ENCODE measurements around the gene MPP2.
"Not testable (repeated sequence)": the region's sequence is repeated elsewhere in the genome, so short reads cannot be mapped to it uniquely, and the experiment has no call there.

MPP2 gene

GRCh38 chr17:43928609-43929008, 21.3 kb upstream of the MPP2 start:
- DNase-seq: no peak

- not testable (repeated sequence) for DNase-seq
Measured at GRCh38 chr17:43927929-43928328, 20.6 kb upstream of the MPP2 start.

DNA sequence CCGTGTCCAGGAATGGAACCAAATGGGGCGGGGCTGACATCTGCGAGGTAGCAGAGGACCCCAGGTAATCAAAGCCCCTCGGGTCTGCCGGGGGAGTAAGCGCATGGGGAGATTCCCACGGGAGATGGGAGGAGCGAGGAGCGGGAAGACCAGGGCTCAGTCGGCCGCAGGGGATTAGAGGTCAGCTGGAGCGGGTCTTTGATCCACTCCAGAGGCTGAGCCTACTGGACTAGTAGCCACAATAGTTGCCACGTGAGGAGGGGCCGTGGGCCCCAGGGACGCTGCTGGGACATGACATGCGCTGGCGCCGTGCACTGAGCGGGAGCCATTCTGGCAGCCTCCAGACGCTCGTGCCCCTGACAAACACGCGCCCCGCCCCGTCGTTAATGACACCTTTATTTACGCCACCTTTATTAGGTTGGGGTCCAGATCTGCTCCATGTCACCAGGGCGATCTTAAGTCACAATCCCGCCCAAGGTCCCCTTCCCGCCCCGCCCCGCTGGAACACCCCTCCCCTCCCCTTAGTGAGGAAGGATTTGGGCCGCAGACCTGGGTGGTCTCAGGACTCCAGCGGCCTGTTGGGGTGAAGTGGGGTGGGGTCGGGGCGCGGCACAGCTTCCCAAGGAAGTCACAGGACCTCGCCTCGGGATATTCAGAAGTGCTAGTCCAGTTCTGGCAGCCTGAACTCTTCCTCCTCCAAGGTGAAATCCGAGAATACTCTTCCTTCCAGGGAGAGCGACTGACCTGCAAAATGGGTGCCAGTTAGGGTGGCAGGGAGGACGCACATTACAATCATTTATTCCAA, 19.9 kb upstream of the MPP2 start:
- no peak for DNase-seq

DNA sequence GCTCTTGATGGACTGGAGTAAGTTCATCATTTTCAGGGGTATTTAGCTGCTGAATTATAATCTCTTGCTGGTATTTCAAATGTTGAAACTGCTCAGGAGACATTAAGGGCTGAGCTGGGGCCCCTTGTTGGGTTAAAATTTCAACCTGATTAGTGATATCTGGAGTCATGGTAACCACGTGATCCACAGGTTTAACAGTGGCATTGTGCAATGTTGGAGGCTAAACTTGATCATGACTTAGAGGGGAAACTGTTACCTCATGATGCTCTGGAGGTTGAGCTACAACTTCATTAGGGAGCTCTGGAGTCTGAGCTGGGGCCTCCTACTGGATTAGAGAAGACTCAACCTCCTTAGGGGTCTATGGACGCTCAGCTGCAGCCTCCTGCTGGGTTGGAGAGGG, 17.2 kb upstream of the MPP2 start:
- no peak for DNase-seq

DNA sequence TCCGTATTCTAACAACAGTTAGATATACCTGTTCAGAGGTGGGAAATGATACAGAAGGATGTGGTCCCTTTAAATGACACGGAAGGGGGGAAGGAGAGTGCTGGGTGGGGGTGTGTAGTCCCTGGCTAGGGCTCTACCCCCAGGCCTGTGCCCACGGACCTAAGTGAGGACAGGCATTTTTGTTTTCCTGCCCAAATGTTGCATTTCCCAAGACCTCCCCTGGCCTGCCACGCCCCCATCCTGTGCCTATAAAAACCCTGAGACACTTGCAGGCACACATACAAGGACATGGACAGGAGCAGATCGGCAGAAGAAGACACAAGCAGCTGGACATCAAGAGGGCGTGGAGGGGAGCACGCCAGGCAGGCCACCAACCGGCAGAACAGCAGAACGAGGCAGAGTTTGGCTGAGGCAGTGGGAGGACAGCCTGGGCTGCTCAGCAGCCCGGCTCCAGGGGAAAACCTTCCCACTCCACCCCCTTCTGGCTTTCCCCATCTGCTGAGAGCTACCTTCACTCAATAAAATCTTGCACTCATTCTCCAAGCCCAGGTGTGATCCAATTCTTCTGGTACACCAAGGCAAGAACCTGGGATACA, 13.3 kb upstream of the MPP2 start:
- DNase-seq: no peak

GRCh38 chr17:43918026-43918389, 10.7 kb upstream of the MPP2 start:
- no peak for DNase-seq

DNA sequence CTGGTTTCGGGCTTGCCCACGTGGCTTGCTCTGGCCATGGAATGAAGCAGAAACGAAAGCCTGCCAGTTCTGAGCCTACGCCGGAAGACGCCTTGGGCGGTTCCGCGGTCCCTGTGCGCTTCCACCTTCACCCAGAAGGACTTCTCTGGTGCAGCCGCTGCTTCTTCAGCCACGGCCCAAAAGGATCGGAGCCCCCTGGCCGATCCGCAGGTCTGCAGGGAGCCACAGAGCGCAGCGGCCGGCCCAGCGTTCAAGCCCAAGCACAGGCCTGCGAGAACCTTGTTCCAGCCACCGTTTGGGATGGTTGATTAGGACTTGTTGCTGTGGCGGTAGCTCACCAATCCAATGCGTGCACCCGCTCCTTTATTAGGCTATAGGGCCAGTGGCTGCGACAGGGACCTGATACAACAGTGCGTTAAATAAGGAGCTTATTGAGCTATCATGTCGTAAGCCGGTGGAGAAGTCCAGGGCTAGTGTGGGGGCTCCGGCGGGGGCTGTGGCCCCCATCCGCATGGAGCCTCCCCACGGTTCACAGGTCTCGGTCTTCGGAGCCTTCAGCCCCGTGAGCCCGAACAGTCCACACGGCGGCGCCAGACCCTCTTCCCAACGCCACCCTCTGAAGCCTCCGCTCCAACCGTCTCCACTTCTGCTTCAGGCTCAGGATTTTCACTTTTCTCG, 10.2 kb upstream of the MPP2 start:
- DNase-seq: peak; percentile 7

- no peak for DNase-seq
Measured at GRCh38 chr17:43917016-43917347, 9.6 kb upstream of the MPP2 start.

DNA sequence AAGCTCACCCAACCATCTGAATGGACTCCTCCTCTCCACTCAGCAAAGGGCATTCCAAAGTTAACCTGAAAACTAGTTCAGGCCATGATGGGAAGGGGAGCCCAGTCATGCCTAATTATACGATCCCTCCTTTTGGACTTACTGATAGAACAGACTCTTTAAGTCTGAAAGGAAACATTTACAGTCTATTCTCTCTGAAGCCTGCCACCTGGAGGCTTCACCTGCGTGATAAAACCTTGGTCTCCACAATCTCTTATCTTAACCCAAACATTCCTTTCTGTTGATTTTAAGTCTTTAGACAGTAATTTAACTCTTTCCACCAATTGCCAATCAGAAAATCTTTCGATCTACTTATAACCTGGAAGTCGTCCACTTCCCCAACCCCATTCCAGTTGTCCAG, 9.0 kb upstream of the MPP2 start:
- DNase-seq: no peak

DNA sequence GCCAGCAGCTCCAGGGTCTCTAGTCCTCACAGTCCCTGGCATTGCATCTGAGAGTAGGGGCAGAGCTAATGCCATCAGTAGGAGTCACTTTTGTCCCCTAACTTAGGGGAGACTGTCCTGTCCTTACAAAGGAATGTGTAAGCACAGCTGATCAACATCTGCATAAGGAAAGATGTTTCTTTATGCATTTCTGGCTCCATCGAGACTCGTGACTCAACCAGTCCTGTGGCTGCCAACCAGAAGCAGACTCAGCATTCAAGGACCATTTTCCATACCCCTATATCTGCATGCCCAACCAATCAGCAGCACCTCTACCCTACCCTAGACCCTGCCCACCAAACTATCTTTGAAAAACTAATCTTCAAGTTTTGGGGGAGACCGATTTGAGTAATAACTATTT, 8.2 kb upstream of the MPP2 start:
- DNase-seq: no peak

DNA sequence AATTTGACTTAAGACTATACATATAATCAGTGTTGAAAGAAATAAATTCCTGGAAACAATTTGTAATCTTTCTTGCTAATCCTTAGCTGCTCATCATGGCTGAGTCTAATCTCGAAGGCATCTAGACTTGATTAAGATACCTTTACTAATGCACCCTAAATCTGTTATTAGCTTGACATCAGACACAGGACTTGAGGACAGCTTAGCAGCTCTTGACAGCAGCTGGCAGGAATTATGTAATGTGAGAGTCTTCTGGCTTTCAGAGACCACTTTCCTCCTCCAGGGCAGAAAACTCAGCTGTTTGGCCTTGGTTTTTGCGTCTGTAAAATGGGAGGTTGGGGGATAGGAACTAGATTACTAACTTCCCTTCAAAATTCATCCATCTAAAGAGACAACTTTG, 7.1 kb upstream of the MPP2 start:
- DNase-seq: no peak

DNA sequence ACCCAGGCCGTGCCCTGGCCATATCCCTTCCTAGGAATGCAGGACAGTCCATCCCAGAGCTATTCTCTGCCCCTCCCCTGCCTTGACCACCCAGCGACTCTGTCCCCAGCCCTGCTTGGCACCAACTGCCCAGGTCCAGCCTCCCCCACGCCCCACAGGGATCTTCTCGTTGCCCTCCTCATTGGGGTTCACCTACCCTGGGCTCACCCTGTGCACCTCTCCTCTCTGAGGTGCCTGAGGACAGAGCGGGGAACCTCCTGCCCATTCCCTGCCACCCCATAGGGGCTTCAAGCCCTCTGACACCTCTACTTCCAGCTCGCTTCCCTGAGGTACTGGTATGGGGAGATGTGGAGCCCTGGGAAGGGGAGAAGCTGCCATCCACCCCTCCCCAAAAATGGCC, 6.2 kb upstream of the MPP2 start:
- no peak for DNase-seq

DNA sequence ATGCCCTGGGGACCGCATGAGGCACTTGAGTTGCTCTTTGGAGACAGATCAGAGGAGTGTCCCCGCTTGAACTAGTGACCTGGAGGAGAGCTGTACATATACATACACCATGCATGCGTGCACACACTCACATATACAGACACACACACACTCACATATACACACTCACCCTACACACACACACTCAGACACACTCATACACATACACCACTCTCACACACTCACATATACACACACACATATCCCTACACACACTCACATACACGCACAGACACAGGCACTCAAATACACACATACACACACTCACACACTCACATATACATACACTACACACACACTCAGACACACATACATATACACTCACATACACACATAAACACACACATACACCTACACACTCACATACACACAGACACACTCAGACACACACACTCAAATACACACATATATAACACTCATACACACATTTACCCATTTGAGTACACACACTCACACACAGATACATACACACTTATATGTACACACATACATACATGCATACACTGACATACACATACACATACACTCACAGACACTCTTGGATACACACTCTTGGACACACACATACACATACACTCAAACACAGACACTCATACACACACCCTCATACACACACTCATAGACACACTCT, 5.4 kb upstream of the MPP2 start:
- DNase-seq: no peak

GRCh38 chr17:43911904-43912303, 4.6 kb upstream of the MPP2 start:
- DNase-seq: no peak

- DNase-seq: no peak
Measured at GRCh38 chr17:43909537-43910231, 2.3 kb upstream of the MPP2 start.

- peak; percentile 72 for DNase-seq
Measured at GRCh38 chr17:43907998-43908721, 824 bp upstream of the MPP2 start.

GRCh38 chr17:43906951-43907424, 348 bp downstream of the MPP2 start:
- DNase-seq: no peak

GRCh38 chr17:43905985-43906852, 1.1 kb downstream of the MPP2 start:
- peak; percentile 62 for DNase-seq

GRCh38 chr17:43905400-43905984, 1.8 kb downstream of the MPP2 start:
- DNase-seq: no peak

- DNase-seq: no peak
Measured at GRCh38 chr17:43901861-43902589, 5.3 kb downstream of the MPP2 start.
